ENCODE results near the gene MEX3D.
A peak's percentile ranks its signal among the peaks of the same experiment; 100 is the strongest.

MEX3D gene

GRCh38 chr19:1606138-1606651 is 38.1 kb upstream of the MEX3D start:
- Histone ChIP-seq H3K27me3 (ENCODE audit: insufficient read depth, low read length, poor library complexity) (no peaks in the 10 kb centered on the region), H3K27ac (ENCODE audit: low read length) (peak overlapping the region; percentile 81), H3K4me2 (ENCODE audit: insufficient read depth, low read length) (peak overlapping the region; percentile 87), H3K79me2 (ENCODE audit: insufficient read depth, low read length) (peaks cover 40% of the 10 kb centered on the region), H3K4me3 (ENCODE audit: low read depth in 1 of 2, low read length in 2 of 2) (peak overlapping the region; percentile 28 to 100; a peak in 3 of 4 replicates), H2AFZ (ENCODE audit: low read depth, low read length) (peak overlapping the region; percentile 89), H3K9me3 (ENCODE audit: insufficient read depth, low read length, severe bottlenecking) (no peaks in the 10 kb centered on the region), H3K36me3 (ENCODE audit: insufficient read depth, low read length) (peaks cover 40% of the 10 kb centered on the region), H3K4me1 (ENCODE audit: insufficient read depth, low read length) (peaks cover 40% of the 10 kb centered on the region), H3K9ac (ENCODE audit: low read depth, low read length) (peak overlapping the region; percentile 99), H4K20me1 (ENCODE audit: insufficient read depth, low read length) (peaks cover 35% of the 10 kb centered on the region)
- DNase-seq (no peak), ATAC-seq (ENCODE audit: insufficient read depth, low read depth) (no peak)
- TF ChIP-seq CTCF (IDR thresholded peaks at IDR 0.05; ENCODE audit: borderline replicate concordance, extremely low read depth, low read length, poor library complexity, severe bottlenecking) (no peak), EZH2 (IDR thresholded peaks at IDR 0.05; ENCODE audit: borderline replicate concordance, low read depth, low read length, severe bottlenecking) (no peak)

- Histone ChIP-seq H3K4me3 (ENCODE audit: low read depth in 1 of 2, low read length in 2 of 2) (peak within 1 kb of the TSS; percentile 100), H3K27ac (ENCODE audit: low read length) (peak within 1 kb of the TSS; percentile 85), H3K27me3 (ENCODE audit: insufficient read depth, low read length, poor library complexity) (no peaks in the 10 kb centered on the region), H3K79me2 (ENCODE audit: insufficient read depth, low read length) (peaks cover 47% of the 10 kb centered on the region), H3K4me2 (ENCODE audit: insufficient read depth, low read length) (peak within 1 kb of the TSS; percentile 87), H4K20me1 (ENCODE audit: insufficient read depth, low read length) (peaks cover 34% of the 10 kb centered on the region), H3K9ac (ENCODE audit: low read depth, low read length) (peak within 1 kb of the TSS; percentile 99), H3K36me3 (ENCODE audit: insufficient read depth, low read length) (peaks cover 35% of the 10 kb centered on the region), H3K4me1 (ENCODE audit: insufficient read depth, low read length) (peaks cover 40% of the 10 kb centered on the region), H2AFZ (ENCODE audit: low read depth, low read length) (peak within 1 kb of the TSS; percentile 89), H3K9me3 (ENCODE audit: insufficient read depth, low read length, severe bottlenecking) (no peaks in the 10 kb centered on the region)
- peak; percentile 92 for DNase-seq
- TF ChIP-seq CTCF (IDR thresholded peaks at IDR 0.05; ENCODE audit: borderline replicate concordance, extremely low read depth, low read length, poor library complexity, severe bottlenecking) (peak; percentile 89), EZH2 (IDR thresholded peaks at IDR 0.05; ENCODE audit: borderline replicate concordance, low read depth, low read length, severe bottlenecking) (no peak)
- peak; percentile 84 for ATAC-seq (ENCODE audit: insufficient read depth, low read depth)
These were observed 37.4 kb upstream of the MEX3D start, which contains the start of gene UQCR11 for GRCh38 chr19:1605236-1606137. TSS of gene UQCR11 (minus strand) at chr19:1605462. CDS start at chr19:1605409, 53 bp downstream.

GRCh38 chr19:1602091-1602707 is 34.1 kb upstream of the MEX3D start:
- DNase-seq (no peak), ATAC-seq (ENCODE audit: insufficient read depth, low read depth) (no peak)
- Histone ChIP-seq H3K4me2 (ENCODE audit: insufficient read depth, low read length) (no peak overlapping the region), H3K4me3 (ENCODE audit: low read depth in 1 of 2, low read length in 2 of 2) (no peak overlapping the region), H3K27me3 (ENCODE audit: insufficient read depth, low read length, poor library complexity) (no peaks in the 10 kb centered on the region), H3K4me1 (ENCODE audit: insufficient read depth, low read length) (peaks cover 40% of the 10 kb centered on the region), H3K9me3 (ENCODE audit: insufficient read depth, low read length, severe bottlenecking) (no peaks in the 10 kb centered on the region), H3K27ac (ENCODE audit: low read length) (no peak overlapping the region), H3K9ac (ENCODE audit: low read depth, low read length) (no peak overlapping the region), H2AFZ (ENCODE audit: low read depth, low read length) (no peak overlapping the region), H3K79me2 (ENCODE audit: insufficient read depth, low read length) (peaks cover 74% of the 10 kb centered on the region), H3K36me3 (ENCODE audit: insufficient read depth, low read length) (peaks cover 54% of the 10 kb centered on the region), H4K20me1 (ENCODE audit: insufficient read depth, low read length) (peaks cover 55% of the 10 kb centered on the region)
- TF ChIP-seq CTCF (IDR thresholded peaks at IDR 0.05; ENCODE audit: borderline replicate concordance, extremely low read depth, low read length, poor library complexity, severe bottlenecking) (no peak), EZH2 (IDR thresholded peaks at IDR 0.05; ENCODE audit: borderline replicate concordance, low read depth, low read length, severe bottlenecking) (no peak)
